H1 (cell line): Measurements from ENCODE around the gene AGBL4. TPM values are rescaled to one million over a fixed set of nuclear protein-coding genes. Genes with fewer than 3 reads are reported as not detected.

Experiments used
- CTCF ChIA-PET: fragments of 300-600 bp; sonication (Branson Sonifier 250); formaldehyde crosslinking; loops from one replicate; lab custom pipeline; 2021; ENCODE audit not compliant: partially characterized antibody; lab: Charles Lee
- POLR2A ChIA-PET: fragments of 300-600 bp; sonication (Branson Sonifier 250); formaldehyde crosslinking; loops from one replicate; lab custom pipeline; 2021; ENCODE audit warnings: inconsistent platforms; ENCODE audit not compliant: partially characterized antibody; lab: Charles Lee
- DNase-seq, 2 experiments: peaks; one replicate each; pipeline versions ENCODE4 v3.0.0 to v3.0.0-alpha.2; 2010 to 2022; ENCODE audit warnings: low spot score in 2 of 2, low read depth in 1 of 2, mixed read lengths in 1 of 2
- FAIRE-seq: peaks from 2 replicates; lab custom pipeline; 2011; peaks lifted over from hg19 to GRCh38; lab: Jason Lieb, UNC
- H2AFZ ChIP-seq: 2 replicates; pipeline ENCODE4 v1.8.1; 2012; ENCODE audit warnings: low read length, inconsistent platforms
- H2AK5ac ChIP-seq: 2 replicates; pipeline ENCODE4 v1.6.1; 2013; ENCODE audit warnings: low read depth, low read length
- H2BK120ac ChIP-seq: replicated peaks from 2 replicates; pipeline ENCODE3; 2013; ENCODE audit warnings: low read depth, low read length, inconsistent platforms
- H2BK12ac ChIP-seq: 2 replicates; pipeline ENCODE4 v1.6.1; 2013; ENCODE audit warnings: low read depth, low read length
- H2BK15ac ChIP-seq: 2 replicates; pipeline ENCODE4 v1.6.1; 2013; ENCODE audit warnings: low read length
- H2BK20ac ChIP-seq: 2 replicates; pipeline ENCODE4 v1.6.1; 2013; ENCODE audit warnings: low read length
- H2BK5ac ChIP-seq: 2 replicates; pipeline ENCODE4 v1.6.1; 2013; ENCODE audit warnings: low read depth, low read length
- H3K14ac ChIP-seq: 2 replicates; pipeline ENCODE4 v1.6.1; 2013; ENCODE audit warnings: inconsistent platforms; ENCODE audit not compliant: insufficient read length
- H3K18ac ChIP-seq: 2 replicates; pipeline ENCODE4 v1.6.1; 2013; ENCODE audit warnings: low read length; ENCODE audit errors: extremely low read depth
- H3K23ac ChIP-seq: 2 replicates; pipeline ENCODE4 v1.6.1; 2013; ENCODE audit warnings: inconsistent platforms; ENCODE audit not compliant: insufficient read length
- H3K23me2 ChIP-seq: 2 replicates; pipeline ENCODE4 v1.6.1; 2013; ENCODE audit warnings: low read depth, low read length
- H3K27ac ChIP-seq: 2 replicates; pipeline ENCODE4 v1.6.1; 2011; ENCODE audit warnings: low read depth, low read length, inconsistent platforms
- H3K27me3 ChIP-seq, 4 experiments: replicated peaks in 1 of 4; 1 replicate in 1 of 4; 2 replicates in 3 of 4; pipeline versions ENCODE4 v1.6.1 to v1.8.1; 2011 to 2013; ENCODE audit warnings: low read length in 3 of 4, mild to moderate bottlenecking in 3 of 4, inconsistent platforms in 2 of 4, mixed read lengths in 2 of 4, moderate library complexity in 1 of 4; ENCODE audit not compliant: control insufficient read depth in 3 of 4, insufficient read depth in 3 of 4; ENCODE audit errors: extremely low read depth in 1 of 4
- H3K36me3 ChIP-seq, 4 experiments: 2 replicates each; pipeline versions ENCODE4 v1.6.1 to v1.8.1; 2011 to 2013; ENCODE audit warnings: mild to moderate bottlenecking in 4 of 4, low read length in 3 of 4, moderate library complexity in 2 of 4, control low read depth in 1 of 4, inconsistent platforms in 1 of 4; ENCODE audit not compliant: insufficient read depth in 4 of 4, control insufficient read depth in 2 of 4
- H3K4ac ChIP-seq: replicated peaks from 2 replicates; pipeline ENCODE3; 2013; ENCODE audit warnings: low read length, low read depth, mixed read lengths, inconsistent platforms; ENCODE audit not compliant: insufficient read length
- H3K4me1 ChIP-seq, 4 experiments: replicated peaks in 1 of 4; 1 replicate in 1 of 4; 2 replicates in 3 of 4; pipeline versions ENCODE4 v1.6.1 to v1.8.1; 2011 to 2013; ENCODE audit warnings: low read length in 3 of 4, inconsistent platforms in 2 of 4, mixed read lengths in 1 of 4; ENCODE audit not compliant: insufficient read depth in 4 of 4, control insufficient read depth in 3 of 4
- H3K4me2 ChIP-seq, 2 experiments: 2 replicates each; pipeline versions ENCODE4 v1.6.1 to v1.8.1; 2011 to 2013; ENCODE audit warnings: low read depth in 2 of 2, low read length in 2 of 2, control low read depth in 1 of 2, inconsistent platforms in 1 of 2, mild to moderate bottlenecking in 1 of 2; ENCODE audit not compliant: insufficient read depth in 1 of 2
- H3K4me3 ChIP-seq, 4 experiments: fragments of 200-600, 300-600 bp in 1 of 4; sonication (generic), shearing (Covaris generic), sonication (Bioruptor Twin) in 1 of 4; 2 replicates each; pipeline versions ENCODE4 v1.5.1 to v1.8.1; 2011 to 2016; ENCODE audit warnings: low read length in 4 of 4, low read depth in 3 of 4, control low read depth in 2 of 4, inconsistent platforms in 2 of 4, mild to moderate bottlenecking in 2 of 4, mixed read lengths in 1 of 4, moderate library complexity in 1 of 4; ENCODE audit not compliant: insufficient read depth in 2 of 4; ENCODE audit errors: extremely low read depth in 1 of 4
- H3K56ac ChIP-seq: replicated peaks from 2 replicates; pipeline ENCODE3; 2013; ENCODE audit warnings: low read depth, mild to moderate bottlenecking, mixed read lengths, low read length, inconsistent platforms; ENCODE audit not compliant: insufficient read length
- H3K79me1 ChIP-seq: 2 replicates; pipeline ENCODE4 v1.6.1; 2013; ENCODE audit warnings: low read depth, low read length, control low read depth
- H3K79me2 ChIP-seq, 2 experiments: 2 replicates each; pipeline versions ENCODE4 v1.6.1 to v1.8.1; 2012 to 2013; ENCODE audit warnings: low read length in 2 of 2, mild to moderate bottlenecking in 2 of 2, inconsistent platforms in 1 of 2; ENCODE audit not compliant: insufficient read depth in 2 of 2, control insufficient read depth in 1 of 2
- H3K9ac ChIP-seq, 4 experiments: replicated peaks in 1 of 4; 1 replicate in 1 of 4; 2 replicates in 3 of 4; pipeline versions ENCODE4 v1.6.1 to v1.8.1; 2011 to 2013; ENCODE audit warnings: low read depth in 3 of 4, low read length in 3 of 4, control low read depth in 2 of 4, mild to moderate bottlenecking in 2 of 4, moderate library complexity in 2 of 4, inconsistent platforms in 1 of 4; ENCODE audit errors: extremely low read depth in 1 of 4
- H3K9me3 ChIP-seq, 2 experiments: 2 replicates each; pipeline versions ENCODE4 v1.6.1 to v1.8.1; 2012 to 2013; ENCODE audit warnings: mild to moderate bottlenecking in 2 of 2, moderate library complexity in 2 of 2, control low read depth in 1 of 2, inconsistent platforms in 1 of 2, low read depth in 1 of 2, low read length in 1 of 2, mixed read lengths in 1 of 2; ENCODE audit not compliant: insufficient read depth in 2 of 2
- H4K20me1 ChIP-seq, 2 experiments: replicated peaks in 1 of 2; 2 replicates each; pipeline versions ENCODE3 to v1.8.1; 2011 to 2013; ENCODE audit warnings: inconsistent platforms in 2 of 2, low read length in 2 of 2, mild to moderate bottlenecking in 1 of 2; ENCODE audit not compliant: insufficient read depth in 2 of 2, control insufficient read depth in 1 of 2
- H4K5ac ChIP-seq: 2 replicates; pipeline ENCODE4 v1.6.1; 2013; ENCODE audit warnings: low read length, low read depth, mixed read lengths, inconsistent platforms; ENCODE audit not compliant: insufficient read length
- H4K8ac ChIP-seq: 2 replicates; pipeline ENCODE4 v1.8.0; 2013; ENCODE audit warnings: mild to moderate bottlenecking, moderate library complexity, low read length, inconsistent platforms; ENCODE audit not compliant: insufficient read depth; ENCODE audit errors: extremely low read depth
- H4K91ac ChIP-seq: replicated peaks from 2 replicates; pipeline ENCODE3; 2013; ENCODE audit warnings: low read length, mixed read lengths, inconsistent platforms; ENCODE audit not compliant: insufficient read length
- BACH1 ChIP-seq: IDR thresholded peaks from 2 replicates; pipeline ENCODE4 v1.6.1; 2012; ENCODE audit warnings: low read length, improper control_type of control experiment
- GABPA ChIP-seq: IDR thresholded peaks from 2 replicates; pipeline ENCODE4 v1.6.1; 2011; ENCODE audit warnings: mild to moderate bottlenecking, low read length, moderate library complexity, borderline replicate concordance; ENCODE audit not compliant: insufficient read depth
- NANOG ChIP-seq: IDR thresholded peaks from 2 replicates; pipeline ENCODE4 v1.6.1; 2011; ENCODE audit warnings: low read length, low read depth, mild to moderate bottlenecking, inconsistent platforms; ENCODE audit not compliant: insufficient read depth, poor library complexity, severe bottlenecking
- POLR2A ChIP-seq, 2 experiments: IDR thresholded peaks; 1 replicate in 1 of 2; 2 replicates in 1 of 2; pipeline ENCODE4 v1.6.1; 2011; ENCODE audit warnings: low read depth in 2 of 2, low read length in 2 of 2, mild to moderate bottlenecking in 2 of 2; ENCODE audit errors: control extremely low read depth in 1 of 2
- RAD21 ChIP-seq, 2 experiments: IDR thresholded peaks in 1 of 2; conservative IDR thresholded peaks in 1 of 2; 2 replicates each; pipeline ENCODE4 v1.6.1; 2011; ENCODE audit warnings: low read depth in 2 of 2, low read length in 2 of 2, improper control_type of control experiment in 1 of 2, inconsistent platforms in 1 of 2, mild to moderate bottlenecking in 1 of 2, moderate library complexity in 1 of 2
- WGBS, 2 experiments: shearing (Covaris generic) in 1 of 2; methylation state at CpG; one replicate each; pipeline versions ENCODE4 v1.1.6 to v1.1.7; 2013 to 2015; ENCODE audit warnings: low lambda C conversion rate in 2 of 2, mixed read lengths in 2 of 2, inconsistent platforms in 1 of 2, low coverage in 1 of 2, missing lambda C conversion rate in 1 of 2; ENCODE audit not compliant: insufficient replicate concordance in 2 of 2, insufficient coverage in 1 of 2, insufficient read length in 1 of 2; ENCODE audit errors: extremely low coverage in 1 of 2, missing lambda C conversion rate in 1 of 2; 5-methylcytosine and 5-hydroxymethylcytosine counted together
- polyA plus RNA-seq, 7 experiments: library from polyadenylated mRNA; depleted of rRNA in 3 of 7; stranded (reverse) in 5 of 7; unstranded in 2 of 7; fragments of >200 nt in 5 of 7; fragments of 200-250 nt in 2 of 7; gene quantifications; 1 replicate in 5 of 7; 2 replicates in 1 of 7; 4 replicates in 1 of 7; pipeline versions ENCODE4 v1.2.1 to v1.2.3, GENCODE V29; 2011 to 2013; ENCODE audit warnings: missing spikeins in 2 of 7, mixed read lengths in 2 of 7
- total RNA-seq: library from RNA; stranded (reverse); fragmentation: NEBNext Ultra II Directional; extraction: Animal tissue kit (Norgen Biotek cat#: 25700); gene quantifications from 2 replicates; pipeline ENCODE4 v1.2.1, GENCODE V29; 2021

AGBL4 gene
- total and polyA plus RNA-seq, 2 of the 8 experiments (the other 6 are each of a cell fraction or from before 2014, with no cell fraction given) = 0.41 to 0.45 TPM

- H3K27me3 ChIP-seq = no peaks in the 10 kb centered on the region
- no peak overlapping the region for H2BK12ac ChIP-seq
- H4K5ac ChIP-seq = no peak overlapping the region
- WGBS, 2 experiments = 67% methylated on average over 2 of the region's 2 CpGs; no CpG with 5 or more reads in 1 of the 2 experiments
- H4K20me1 ChIP-seq = no peaks in the 10 kb centered on the region
- peaks cover 75% of the 10 kb centered on the region in 2 experiments for H3K9me3 ChIP-seq
- no peak overlapping the region for H3K4ac ChIP-seq
- H3K23me2 ChIP-seq = no peaks in the 10 kb centered on the region
- H2BK5ac ChIP-seq = no peak overlapping the region
- H3K18ac ChIP-seq = no peak overlapping the region
- H3K9ac ChIP-seq = no peak overlapping the region
- no peak overlapping the region for H3K27ac ChIP-seq
- no peak overlapping the region for H4K91ac ChIP-seq
- no peak overlapping the region for H2BK20ac ChIP-seq
- no peak overlapping the region for H3K4me3 ChIP-seq
- H2AK5ac ChIP-seq = no peak overlapping the region
- DNase-seq = no peak
- no peak overlapping the region for H4K8ac ChIP-seq
- no peaks in the 10 kb centered on the region for H3K4me1 ChIP-seq
- ChIA-PET POLR2A (no interaction called here), CTCF (no interaction called here)
- no peaks in the 10 kb centered on the region for H3K79me2 ChIP-seq
- no peak overlapping the region for H3K14ac ChIP-seq
- H2AFZ ChIP-seq = no peak overlapping the region
- H2BK15ac ChIP-seq = no peak overlapping the region
- H3K56ac ChIP-seq = no peak overlapping the region
- H2BK120ac ChIP-seq = no peak overlapping the region
- no peaks in the 10 kb centered on the region for H3K36me3 ChIP-seq
- no peak overlapping the region for H3K4me2 ChIP-seq
- no peaks in the 10 kb centered on the region for H3K79me1 ChIP-seq
- FAIRE-seq = no peak
- no peak overlapping the region for H3K23ac ChIP-seq
- TF ChIP-seq POLR2A (IDR thresholded peaks at IDR 0.05; ENCODE audit: control extremely low read depth in 1 of 2, low read depth in 2 of 2, low read length in 2 of 2) (no peak), RAD21 (IDR thresholded peaks at IDR 0.05 in 1 of 2, conservative IDR thresholded peaks at IDR 0.05 in 1 of 2; ENCODE audit: low read depth in 2 of 2, low read length in 2 of 2) (no peak), NANOG (no peak), GABPA (no peak), BACH1 (no peak)
Observed at GRCh38 chr1:49408346-49408745, 615.4 kb downstream of the AGBL4 start.
